NCI-H460 (cell line): ENCODE data around the gene SOD3. TPM values are rescaled to one million over a fixed set of nuclear protein-coding genes. Genes with fewer than 3 reads are reported as not detected.

Source experiments
- DNase-seq: peaks from one replicate; pipeline ENCODE4 v3.0.0-alpha.2; 2016; ENCODE audit warnings: low read depth; ENCODE audit errors: extremely low read depth
- small RNA-seq, 2 experiments: library from RNA; depleted of rRNA; stranded (forward); fragments of <200 nt; gene quantifications; one replicate each; pipeline ENCODE3, GENCODE V24; 2014
- total RNA-seq: library from RNA; depleted of rRNA; stranded (reverse); fragments of >200 nt; shearing (Covaris generic); gene quantifications from 2 replicates; pipeline ENCODE4 v1.2.3, GENCODE V29; 2014; rRNA removed

The SOD3 gene
- total RNA-seq, 1 experiment from 2014 or later, result not detected

GRCh38 chr4:24837781-24838180, 42.4 kb downstream of the SOD3 start:
- DNase-seq, result no peak

- DNase-seq, result no peak
Measured at GRCh38 chr4:24840362-24840761, 45.0 kb downstream of the SOD3 start.

DNA sequence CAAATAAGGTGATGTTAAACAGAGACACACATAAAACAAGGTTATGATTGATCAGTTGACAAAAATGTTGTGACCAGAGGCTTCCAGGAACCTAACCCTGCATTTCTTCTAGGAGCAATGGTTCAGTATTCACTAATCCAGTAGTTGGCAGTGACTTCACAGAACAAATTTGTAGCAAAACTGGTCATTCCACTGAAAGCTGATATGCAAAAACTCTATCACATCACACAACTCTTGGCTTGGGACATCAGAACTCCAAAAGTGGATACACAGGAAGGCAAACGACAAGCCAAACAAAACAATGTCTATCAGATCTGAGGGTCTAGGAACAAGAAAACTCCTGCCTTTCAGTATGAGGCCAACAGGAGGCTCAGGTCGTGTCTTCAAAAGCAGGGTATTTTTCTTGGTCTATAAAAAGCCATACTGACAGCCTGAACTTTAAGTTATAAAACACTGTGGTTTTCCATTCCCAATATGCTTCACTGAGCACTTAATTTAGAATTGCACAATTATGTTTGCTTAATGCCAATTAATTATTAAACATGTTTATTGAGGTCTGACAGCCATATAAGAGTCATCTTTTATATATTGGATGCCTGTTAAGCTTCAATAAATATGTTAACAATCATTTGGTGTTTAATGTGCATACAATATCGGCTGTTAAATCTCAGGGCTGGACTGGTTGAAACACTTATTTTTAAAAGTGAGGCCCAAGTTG, 45.6 kb downstream of the SOD3 start:
- DNase-seq, result no peak

DNA sequence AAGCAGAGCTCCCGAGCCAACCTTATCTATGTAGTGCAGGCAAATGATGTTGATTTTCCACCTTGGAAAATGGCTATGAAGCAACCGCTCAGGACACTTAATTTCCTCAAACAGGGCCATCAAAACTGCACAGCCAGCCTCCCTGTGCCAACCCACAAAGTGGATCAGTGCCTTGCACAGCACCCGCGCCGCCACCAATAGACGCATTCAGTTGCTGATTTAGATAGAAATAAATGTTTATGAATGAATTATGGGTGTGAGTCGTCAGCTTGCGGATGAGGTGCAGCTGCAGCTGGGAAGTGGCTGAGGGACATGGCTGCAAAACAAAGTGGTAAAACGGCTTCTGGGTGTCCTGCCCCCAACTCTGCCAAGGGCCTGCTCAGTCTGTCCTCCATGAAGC, 47.0 kb downstream of the SOD3 start:
- DNase-seq, result no peak

GRCh38 chr4:24843096-24843495, 47.7 kb downstream of the SOD3 start:
- no peak for DNase-seq

DNA sequence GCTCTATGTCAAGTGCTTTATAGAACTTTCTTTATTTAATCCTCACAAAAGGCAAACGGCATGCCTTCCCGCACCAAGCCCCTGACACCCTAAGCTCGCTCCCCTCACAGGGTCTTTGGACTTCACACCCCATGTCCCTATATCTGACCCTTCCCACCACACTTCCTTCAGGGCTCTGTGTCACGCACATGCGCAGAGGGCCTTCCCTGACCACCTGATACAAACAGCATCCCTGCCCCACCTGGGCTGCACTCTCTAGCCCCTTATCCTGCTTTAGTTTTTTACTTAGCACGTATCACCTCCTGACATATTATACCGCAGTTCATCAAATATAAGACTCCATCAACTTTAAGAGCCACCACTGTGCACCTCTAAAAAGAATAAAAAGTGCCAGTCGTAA, 49.8 kb downstream of the SOD3 start:
- DNase-seq, result no peak

GRCh38 chr4:24845902-24846301, 50.5 kb downstream of the SOD3 start:
- DNase-seq, result no peak

GRCh38 chr4:24846716-24847115, 51.3 kb downstream of the SOD3 start:
- DNase-seq, result no peak

GRCh38 chr4:24849351-24849750, 54.0 kb downstream of the SOD3 start:
- DNase-seq, result no peak

- DNase-seq, result no peak
Measured at GRCh38 chr4:24849756-24850155, 54.4 kb downstream of the SOD3 start.

Small RNAs within 50 kb of the gene (small RNA-seq; reads per million reads assigned to genes)
- 0 reads per million in 2 experiments for gene AC006390.1

Other genes with a start within 250 kb of the SOD3 start
- gene DHX15, start 211.0 kb upstream of the SOD3 start, total RNA-seq, result 160 and 167 TPM in 2 replicates
- gene CCDC149, start 117.5 kb downstream of the SOD3 start, total RNA-seq, result 2.0 and 2.4 TPM in 2 replicates
- not detected in 2 replicates for gene LGI2, start 235.4 kb downstream of the SOD3 start, total RNA-seq